Osteoblast (primary cell): ENCODE data around the gene DPF3. TPM values are rescaled to one million over a fixed set of nuclear protein-coding genes. Genes with fewer than 3 reads are reported as not detected.

ENCODE experiments used
- DNase-seq: peaks from one replicate; pipeline ENCODE4 v3.0.0; 2011; ENCODE audit warnings: low spot score, mixed read lengths; ENCODE audit not compliant: insufficient read length; ENCODE audit errors: missing footprints
- H2AFZ ChIP-seq: 2 replicates; pipeline ENCODE4 v1.6.0; 2011; ENCODE audit warnings: mild to moderate bottlenecking, low read length
- H3K27ac ChIP-seq: 2 replicates; pipeline ENCODE4 v1.5.1; 2011; ENCODE audit warnings: mild to moderate bottlenecking, low read depth, low read length, moderate library complexity
- H3K27me3 ChIP-seq: 2 replicates; pipeline ENCODE4 v1.6.0; 2012; ENCODE audit warnings: mild to moderate bottlenecking, control low read depth, inconsistent platforms, low read length, moderate library complexity; ENCODE audit not compliant: insufficient read depth
- H3K36me3 ChIP-seq: 2 replicates; pipeline ENCODE4 v1.5.1; 2011; ENCODE audit warnings: mild to moderate bottlenecking, low read length, control low read depth, moderate library complexity; ENCODE audit not compliant: insufficient read depth
- H3K4me1 ChIP-seq: 2 replicates; pipeline ENCODE4 v1.5.1; 2011; ENCODE audit warnings: mild to moderate bottlenecking, low read length, control low read depth, moderate library complexity; ENCODE audit not compliant: insufficient read depth
- H3K4me2 ChIP-seq: 2 replicates; pipeline ENCODE4 v1.6.0; 2011; ENCODE audit warnings: mild to moderate bottlenecking, low read length; ENCODE audit not compliant: insufficient read depth
- H3K4me3 ChIP-seq: fragments of 200-600 bp; sonication (generic); 3 replicates; pipeline ENCODE4 v1.5.1; 2012; ENCODE audit warnings: mild to moderate bottlenecking, low read length, inconsistent platforms; ENCODE audit not compliant: insufficient read depth
- H3K79me2 ChIP-seq: 2 replicates; pipeline ENCODE4 v1.6.0; 2012; ENCODE audit warnings: mild to moderate bottlenecking, low read length, control low read depth, inconsistent platforms; ENCODE audit not compliant: insufficient read depth
- H3K9me3 ChIP-seq: 2 replicates; pipeline ENCODE4 v1.5.1; 2011; ENCODE audit warnings: low read depth, low read length, control low read depth
- H4K20me1 ChIP-seq: 2 replicates; pipeline ENCODE4 v1.6.0; 2012; ENCODE audit warnings: mild to moderate bottlenecking, low read length, control low read depth; ENCODE audit not compliant: insufficient read depth
- total RNA-seq: library from RNA; depleted of rRNA; stranded (reverse); fragments of >200 nt; gene quantifications from 2 replicates; pipeline ENCODE4 v1.2.3, GENCODE V29; 2012
- TF ChIP-seq, protein P1 (sequence below): IDR thresholded peaks from 2 replicates; pipeline ENCODE4 v1.5.1; 2011; ENCODE audit warnings: mild to moderate bottlenecking, low read depth, low read length, moderate library complexity; ENCODE audit errors: extremely low read depth

Gene DPF3
- total RNA-seq, 1 donor, result 1.8 TPM

DNA sequence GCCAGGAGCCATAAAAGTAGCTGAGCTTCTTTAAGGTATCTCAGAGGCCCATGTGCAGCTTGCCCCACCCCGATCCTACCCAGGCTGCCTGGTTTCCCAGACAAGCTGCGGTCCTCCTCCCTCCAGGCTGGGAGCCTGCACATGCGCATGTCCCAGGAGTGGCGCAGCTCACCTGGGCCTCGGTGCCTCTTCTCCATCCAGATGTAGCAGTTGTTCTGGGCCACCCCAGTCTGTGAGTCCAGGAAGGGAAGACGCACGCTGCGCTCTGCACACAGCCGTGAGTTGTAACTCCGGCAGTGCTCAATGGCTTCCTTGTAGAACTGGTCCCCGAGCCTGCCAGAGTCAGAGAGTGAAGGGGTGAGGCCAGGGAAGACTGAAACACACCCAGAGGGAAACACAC is 122.3 kb downstream of the DPF3 start:
- DNase-seq, result no peak
- Histone ChIP-seq H3K9me3 (no peaks in the 10 kb centered on the region), H3K36me3 (no peaks in the 10 kb centered on the region), H3K4me3 (no peak overlapping the region), H4K20me1 (no peaks in the 10 kb centered on the region), H3K79me2 (no peaks in the 10 kb centered on the region), H2AFZ (no peak overlapping the region), H3K27me3 (no peaks in the 10 kb centered on the region), H3K4me1 (no peaks in the 10 kb centered on the region), H3K4me2 (no peak overlapping the region), H3K27ac (no peak overlapping the region)
- TF ChIP-seq, protein P1, sequence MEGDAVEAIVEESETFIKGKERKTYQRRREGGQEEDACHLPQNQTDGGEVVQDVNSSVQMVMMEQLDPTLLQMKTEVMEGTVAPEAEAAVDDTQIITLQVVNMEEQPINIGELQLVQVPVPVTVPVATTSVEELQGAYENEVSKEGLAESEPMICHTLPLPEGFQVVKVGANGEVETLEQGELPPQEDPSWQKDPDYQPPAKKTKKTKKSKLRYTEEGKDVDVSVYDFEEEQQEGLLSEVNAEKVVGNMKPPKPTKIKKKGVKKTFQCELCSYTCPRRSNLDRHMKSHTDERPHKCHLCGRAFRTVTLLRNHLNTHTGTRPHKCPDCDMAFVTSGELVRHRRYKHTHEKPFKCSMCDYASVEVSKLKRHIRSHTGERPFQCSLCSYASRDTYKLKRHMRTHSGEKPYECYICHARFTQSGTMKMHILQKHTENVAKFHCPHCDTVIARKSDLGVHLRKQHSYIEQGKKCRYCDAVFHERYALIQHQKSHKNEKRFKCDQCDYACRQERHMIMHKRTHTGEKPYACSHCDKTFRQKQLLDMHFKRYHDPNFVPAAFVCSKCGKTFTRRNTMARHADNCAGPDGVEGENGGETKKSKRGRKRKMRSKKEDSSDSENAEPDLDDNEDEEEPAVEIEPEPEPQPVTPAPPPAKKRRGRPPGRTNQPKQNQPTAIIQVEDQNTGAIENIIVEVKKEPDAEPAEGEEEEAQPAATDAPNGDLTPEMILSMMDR, result no peak

DNA sequence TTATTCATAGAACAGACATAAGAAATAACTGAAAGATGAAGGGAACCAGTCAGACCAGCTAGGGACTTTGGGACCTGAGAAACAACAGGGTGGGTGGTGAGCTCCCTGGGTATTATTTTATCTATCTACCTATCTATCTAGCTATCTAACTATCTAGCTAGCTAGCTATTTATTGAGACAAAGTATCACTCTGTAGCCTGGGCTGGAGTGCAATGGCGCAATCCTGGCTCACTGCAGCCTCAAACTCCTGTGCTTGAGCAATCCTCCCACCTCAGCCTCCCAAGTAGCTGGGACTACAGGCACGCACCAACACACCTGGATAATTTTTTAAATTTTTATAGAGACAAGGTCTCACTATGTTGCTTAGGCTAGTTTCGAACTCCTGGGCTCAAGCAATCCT is 127.6 kb downstream of the DPF3 start:
- Histone ChIP-seq H3K9me3 (no peaks in the 10 kb centered on the region), H3K27ac (no peak overlapping the region), H3K4me2 (no peak overlapping the region), H3K4me1 (no peaks in the 10 kb centered on the region), H2AFZ (no peak overlapping the region), H3K79me2 (no peaks in the 10 kb centered on the region), H3K36me3 (no peaks in the 10 kb centered on the region), H3K4me3 (no peak overlapping the region), H4K20me1 (no peaks in the 10 kb centered on the region), H3K27me3 (no peaks in the 10 kb centered on the region)
- TF ChIP-seq, protein P1, result no peak
- no peak for DNase-seq

DNA sequence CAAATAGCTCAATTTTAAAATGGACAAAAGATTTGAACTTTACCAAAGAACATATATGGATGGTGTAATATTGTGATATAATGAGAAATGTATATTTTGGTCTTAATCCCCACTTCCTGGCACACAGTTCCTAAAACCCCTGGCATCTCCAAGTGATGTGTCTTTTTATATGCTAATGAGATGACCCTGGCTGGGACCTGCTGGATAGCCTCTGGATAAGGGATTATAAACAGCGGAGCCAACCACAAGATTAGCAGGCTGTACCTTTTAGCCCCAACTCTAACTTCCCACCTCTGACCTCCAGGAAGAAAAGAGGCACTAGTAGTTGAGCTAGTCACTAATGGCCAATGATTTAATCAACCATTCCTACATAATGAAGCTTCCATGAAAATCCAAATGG is 130.0 kb downstream of the DPF3 start:
- no peak overlapping the region for H3K4me3 ChIP-seq
- H3K27ac ChIP-seq, result no peak overlapping the region
- no peaks in the 10 kb centered on the region for H3K79me2 ChIP-seq
- H3K4me2 ChIP-seq, result no peak overlapping the region
- H4K20me1 ChIP-seq, result no peaks in the 10 kb centered on the region
- H3K36me3 ChIP-seq, result no peaks in the 10 kb centered on the region
- H3K4me1 ChIP-seq, result no peaks in the 10 kb centered on the region
- peaks cover 7% of the 10 kb centered on the region for H3K9me3 ChIP-seq
- no peaks in the 10 kb centered on the region for H3K27me3 ChIP-seq
- TF ChIP-seq, protein P1, result no peak
- no peak for DNase-seq
- H2AFZ ChIP-seq, result no peak overlapping the region

DNA sequence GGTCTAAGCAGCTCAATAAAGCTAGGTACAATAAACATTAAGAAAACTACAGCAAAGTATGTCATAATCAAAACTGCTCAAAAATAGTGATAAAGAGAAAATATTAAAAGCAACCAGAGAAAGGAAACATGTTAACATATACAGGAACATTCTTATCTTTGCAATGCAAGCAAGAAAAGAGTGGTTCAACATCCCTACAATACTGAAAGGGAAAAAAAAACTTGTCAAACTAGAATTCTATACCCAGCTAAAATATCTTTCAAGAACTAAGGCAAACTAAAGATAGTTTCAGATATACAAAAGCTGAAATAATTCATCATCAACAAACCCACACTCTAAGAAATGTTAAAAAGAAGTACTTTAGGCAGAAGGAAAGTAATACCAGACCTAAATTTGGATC is 134.2 kb downstream of the DPF3 start:
- no peak overlapping the region for H3K4me2 ChIP-seq
- TF ChIP-seq, protein P1, result no peak
- no peak overlapping the region for H3K27ac ChIP-seq
- no peaks in the 10 kb centered on the region for H3K36me3 ChIP-seq
- no peak overlapping the region for H2AFZ ChIP-seq
- H3K4me3 ChIP-seq, result no peak overlapping the region
- no peaks in the 10 kb centered on the region for H4K20me1 ChIP-seq
- H3K4me1 ChIP-seq, result no peaks in the 10 kb centered on the region
- H3K27me3 ChIP-seq, result no peaks in the 10 kb centered on the region
- H3K9me3 ChIP-seq, result peaks cover 7% of the 10 kb centered on the region
- no peak for DNase-seq
- no peaks in the 10 kb centered on the region for H3K79me2 ChIP-seq
